B cell (primary cell): ENCODE data around the gene ARHGAP19. TPM values are rescaled to one million over a fixed set of nuclear protein-coding genes. Genes with fewer than 3 reads are reported as not detected.

Source experiments
- ATAC-seq: fragments of 200-7000 bp; cut with Tn5 transposase; one replicate; pipeline ENCODE4 v1.10.0; 2021; ENCODE audit warnings: low read depth, mild to moderate bottlenecking, moderate number of reproducible peaks, moderate library complexity
- CTCF ChIA-PET: fragments of 350-600 bp; sonication (Branson Sonifier 250); formaldehyde crosslinking; loops from one replicate; lab custom pipeline; 2021; ENCODE audit warnings: antibody characterized with exemption, inconsistent platforms; lab: Charles Lee
- POLR2A ChIA-PET: fragments of 350-600 bp; sonication (Branson Sonifier 250); formaldehyde crosslinking; loops from one replicate; lab custom pipeline; 2021; ENCODE audit warnings: antibody characterized with exemption; lab: Charles Lee
- DNase-seq: peaks from one replicate; pipeline ENCODE4 v3.0.0; 2013
- H2AFZ ChIP-seq: 2 replicates; pipeline ENCODE4 v1.6.1; 2012; ENCODE audit warnings: mild to moderate bottlenecking, low read depth, low read length; ENCODE audit not compliant: insufficient read depth, poor library complexity, severe bottlenecking
- H3K27ac ChIP-seq, 2 donors: 1 replicate in 1 of 2; 2 replicates in 1 of 2; pipeline ENCODE4 v1.5.1; 2012 to 2013; ENCODE audit warnings: low read length in 2 of 2, mild to moderate bottlenecking in 2 of 2, moderate library complexity in 1 of 2
- H3K27me3 ChIP-seq, 4 experiments: fragments of 200-600 bp in 1 of 4; sonication (generic) in 1 of 4; replicated peaks in 1 of 4; 1 replicate in 2 of 4; 2 replicates in 2 of 4; pipeline versions ENCODE4 v1.6.1 to v1.7.0; 2013 to 2016; ENCODE audit warnings: low read length in 3 of 4, mild to moderate bottlenecking in 2 of 4, mixed read lengths in 1 of 4, moderate library complexity in 1 of 4; ENCODE audit not compliant: insufficient read depth in 4 of 4, control insufficient read depth in 3 of 4; ENCODE audit errors: control extremely low read depth in 1 of 4
- H3K36me3 ChIP-seq, 2 experiments: replicated peaks in 1 of 2; 1 replicate in 1 of 2; 2 replicates in 1 of 2; pipeline versions ENCODE4 v1.6.1 to v1.7.1; 2013; ENCODE audit warnings: low read length in 1 of 2; ENCODE audit not compliant: insufficient read depth in 2 of 2, control insufficient read depth in 1 of 2; ENCODE audit errors: control extremely low read depth in 1 of 2, extremely low read depth in 1 of 2
- H3K4me1 ChIP-seq, 2 donors: fragments of 200-600 bp in 1 of 2; sonication (generic) in 1 of 2; 1 replicate in 1 of 2; 2 replicates in 1 of 2; pipeline versions ENCODE4 v1.5.1 to v1.6.1; 2013 to 2017; ENCODE audit warnings: low read length in 2 of 2; ENCODE audit not compliant: control insufficient read depth in 2 of 2, insufficient read depth in 2 of 2
- H3K4me2 ChIP-seq: replicated peaks from 2 replicates; pipeline ENCODE3; 2012; ENCODE audit warnings: mild to moderate bottlenecking, low read depth, low read length; ENCODE audit not compliant: poor library complexity, severe bottlenecking
- H3K4me3 ChIP-seq, 5 experiments: fragments of 200-600 bp in 1 of 5; sonication (generic) in 1 of 5; 1 replicate in 3 of 5; 2 replicates in 2 of 5; pipeline versions ENCODE4 v1.5.1 to v1.7.0; 2011 to 2016; ENCODE audit warnings: low read length in 4 of 5, mild to moderate bottlenecking in 4 of 5, low read depth in 2 of 5, control low read depth in 1 of 5, moderate library complexity in 1 of 5; ENCODE audit not compliant: insufficient read depth in 1 of 5; ENCODE audit errors: control extremely low read depth in 1 of 5, extremely low read depth in 1 of 5
- H3K79me2 ChIP-seq: fragments of 200-600 bp; sonication (generic); one replicate; pipeline ENCODE4 v1.6.0; 2016; ENCODE audit warnings: low read length; ENCODE audit not compliant: control insufficient read depth, insufficient read depth
- H3K9ac ChIP-seq: fragments of 200-600 bp; sonication (generic); 2 replicates; pipeline ENCODE4 v1.6.1; 2017; ENCODE audit warnings: mild to moderate bottlenecking, low read length, moderate library complexity
- H3K9me3 ChIP-seq, 3 donors: one replicate each; pipeline versions ENCODE4 v1.6.1 to v1.7.1; 2013; ENCODE audit warnings: low read length in 2 of 3; ENCODE audit not compliant: control insufficient read depth in 2 of 3, insufficient read depth in 1 of 3; ENCODE audit errors: control extremely low read depth in 1 of 3
- H4K20me1 ChIP-seq: 2 replicates; pipeline ENCODE4 v1.6.0; 2012; ENCODE audit warnings: mild to moderate bottlenecking, low read length; ENCODE audit not compliant: insufficient read depth, control insufficient read depth, poor library complexity, severe bottlenecking
- H3K27ac Mint-ChIP-seq: one replicate; pipeline ENCODE4 v1.8.0; 2021; ENCODE audit warnings: mixed read lengths
- H3K27me3 Mint-ChIP-seq: one replicate; pipeline ENCODE4 v1.8.0; 2021; ENCODE audit warnings: mixed read lengths
- H3K4me1 Mint-ChIP-seq: one replicate; pipeline ENCODE4 v1.8.0; 2021; ENCODE audit warnings: mixed read lengths
- H3K4me3 Mint-ChIP-seq: one replicate; pipeline ENCODE4 v1.8.0; 2021; ENCODE audit warnings: mixed read lengths
- H3K9me3 Mint-ChIP-seq: one replicate; pipeline ENCODE4 v1.8.0; 2022; ENCODE audit warnings: mixed read lengths; ENCODE audit not compliant: insufficient read depth
- CTCF ChIP-seq: fragments of 200-600 bp; IDR thresholded peaks from one replicate; pipeline ENCODE4 v1.8.0; 2022; ENCODE audit warnings: antibody characterized with exemption, mild to moderate bottlenecking
- EZH2 ChIP-seq: IDR thresholded peaks from 2 replicates; pipeline ENCODE4 v1.6.1; 2012; ENCODE audit warnings: borderline replicate concordance, low read depth, mild to moderate bottlenecking, moderate library complexity, low read length; ENCODE audit not compliant: insufficient read depth, poor library complexity, severe bottlenecking
- WGBS: methylation state at CpG from one replicate; pipeline ENCODE4 v1.1.5; 2013; ENCODE audit warnings: missing lambda C conversion rate; ENCODE audit not compliant: insufficient coverage; 5-methylcytosine and 5-hydroxymethylcytosine counted together
- intact Hi-C: fragments of 100-400 bp; cut with micrococcal nuclease; formaldehyde crosslinking; loops from one replicate; pipeline ENCODE4 v1.10.0; 2022
- polyA plus RNA-seq: library from polyadenylated mRNA; depleted of rRNA; stranded (reverse); fragments of >200 nt; gene quantifications from 2 replicates; pipeline ENCODE4 v1.2.3, GENCODE V29; 2012
- total RNA-seq, 2 donors: library from RNA; stranded (reverse); fragments of 120-200 nt in 1 of 2; gene quantifications; 1 replicate in 1 of 2; 2 replicates in 1 of 2; pipeline versions ENCODE4 v1.2.3 to v1.2.4, GENCODE V29; 2013 to 2022

The ARHGAP19 gene
- total and polyA plus RNA-seq, 2 donors (not counting 1 experiment from before 2014, with no cell fraction given), result 6.4 to 22.5 TPM

GRCh38 chr10:97235353-97235752 is 57.1 kb downstream of the ARHGAP19 start:
- Histone ChIP-seq H3K4me3 (no peak overlapping the region), H3K4me1 (peaks cover 0 to 4% of the 10 kb centered on the region in 2 donors), H4K20me1 (no peaks in the 10 kb centered on the region), H3K27ac (no peak overlapping the region), H3K79me2 (no peaks in the 10 kb centered on the region), H2AFZ (no peak overlapping the region), H3K27me3 (no peaks in the 10 kb centered on the region), H3K36me3 (peaks cover 0 to 13% of the 10 kb centered on the region in 2 experiments), H3K4me2 (no peak overlapping the region), H3K9me3 (no peaks in the 10 kb centered on the region), H3K9ac (no peak overlapping the region)
- Mint-ChIP-seq H3K27me3 (no peaks in the 10 kb centered on the region), H3K4me3 (no peak overlapping the region), H3K9me3 (no peaks in the 10 kb centered on the region), H3K4me1 (peaks cover 5% of the 10 kb centered on the region), H3K27ac (no peak overlapping the region)
- intact Hi-C loops, result no loop called here
- POLR2A ChIA-PET, result no interaction called here
- TF ChIP-seq EZH2, result no peak
- TF ChIP-seq CTCF, result no peak
- WGBS, result 100% methylated on average over 3 of the region's 4 CpGs
- no peak for ATAC-seq
- no peak for DNase-seq
- CTCF ChIA-PET, result interaction anchor here (1.0 to 6.9 kb wide), 5 partner anchors 10 to 197 kb away, joined by 3 to 42 read pairs (median 7); no protein-coding TSS in a partner anchor

GRCh38 chr10:97234400-97234799 is 58.0 kb downstream of the ARHGAP19 start:
- Histone ChIP-seq H3K4me3 (no peak overlapping the region), H3K27me3 (no peaks in the 10 kb centered on the region), H3K79me2 (no peaks in the 10 kb centered on the region), H3K36me3 (peaks cover 0 to 21% of the 10 kb centered on the region in 2 experiments), H3K4me1 (peaks cover 0 to 4% of the 10 kb centered on the region in 2 donors), H3K27ac (no peak overlapping the region), H4K20me1 (no peaks in the 10 kb centered on the region), H3K9ac (no peak overlapping the region), H3K4me2 (no peak overlapping the region), H2AFZ (no peak overlapping the region), H3K9me3 (no peaks in the 10 kb centered on the region)
- no peak overlapping the region for H3K27ac Mint-ChIP-seq
- POLR2A ChIA-PET, result no interaction called here
- H3K9me3 Mint-ChIP-seq, result no peaks in the 10 kb centered on the region
- intact Hi-C loops, result loop anchor here (1.0 kb wide), 2 partner anchors 161 to 197 kb away; no protein-coding TSS in a partner anchor
- ATAC-seq (no peak), DNase-seq (peak; percentile 29)
- TF ChIP-seq CTCF (peak; percentile 67), EZH2 (no peak)
- peaks cover 5% of the 10 kb centered on the region for H3K4me1 Mint-ChIP-seq
- H3K27me3 Mint-ChIP-seq, result no peaks in the 10 kb centered on the region
- CTCF ChIA-PET, result interaction anchor here (0.5 to 6.9 kb wide), 8 partner anchors 10 to 842 kb away, joined by 3 to 42 read pairs (median 4); no protein-coding TSS in a partner anchor
- no CpG with 5 or more reads among the region's 1 CpG for WGBS
- H3K4me3 Mint-ChIP-seq, result no peak overlapping the region
